HUES6 (cell line): ENCODE data around the gene RREB1.

ENCODE experiments used
- H3K27ac ChIP-seq: 2 replicates; pipeline ENCODE4 v1.7.0; 2013; ENCODE audit warnings: low read depth, mild to moderate bottlenecking, low read length, inconsistent platforms
- H3K27me3 ChIP-seq: 2 replicates; pipeline ENCODE4 v1.6.1; 2013; ENCODE audit warnings: low read length; ENCODE audit not compliant: control insufficient read depth, insufficient read depth
- H3K36me3 ChIP-seq: 2 replicates; pipeline ENCODE4 v1.6.1; 2013; ENCODE audit warnings: low read length; ENCODE audit not compliant: control insufficient read depth, insufficient read depth
- H3K4me1 ChIP-seq: 2 replicates; pipeline ENCODE4 v1.6.1; 2013; ENCODE audit warnings: low read length; ENCODE audit not compliant: control insufficient read depth, insufficient read depth
- H3K4me3 ChIP-seq: 2 replicates; pipeline ENCODE4 v1.5.1; 2013; ENCODE audit warnings: low read depth, low read length
- H3K9ac ChIP-seq: one replicate; pipeline ENCODE4 v1.6.1; 2013; ENCODE audit warnings: mild to moderate bottlenecking, low read length
- H3K9me3 ChIP-seq: 2 replicates; pipeline ENCODE4 v1.6.1; 2013; ENCODE audit warnings: low read depth, low read length; ENCODE audit not compliant: control insufficient read depth, insufficient read depth

RREB1 gene

GRCh38 chr6:7112171-7112570, 4.4 kb downstream of the RREB1 start:
- H3K4me1 ChIP-seq: peaks cover 62% of the 10 kb centered on the region
- peaks cover 4% of the 10 kb centered on the region; the same call in 1 of the 2 replicates for H3K27me3 ChIP-seq
- H3K27ac ChIP-seq: no peak overlapping the region
- no peak overlapping the region for H3K9ac ChIP-seq
- no peaks in the 10 kb centered on the region for H3K36me3 ChIP-seq
- no peaks in the 10 kb centered on the region for H3K9me3 ChIP-seq
- H3K4me3 ChIP-seq: peak overlapping the region; percentile 46

GRCh38 chr6:7112741-7113313, 5.1 kb downstream of the RREB1 start:
- peaks cover 62% of the 10 kb centered on the region for H3K4me1 ChIP-seq
- peak overlapping the region; percentile 45 for H3K9ac ChIP-seq

DNA sequence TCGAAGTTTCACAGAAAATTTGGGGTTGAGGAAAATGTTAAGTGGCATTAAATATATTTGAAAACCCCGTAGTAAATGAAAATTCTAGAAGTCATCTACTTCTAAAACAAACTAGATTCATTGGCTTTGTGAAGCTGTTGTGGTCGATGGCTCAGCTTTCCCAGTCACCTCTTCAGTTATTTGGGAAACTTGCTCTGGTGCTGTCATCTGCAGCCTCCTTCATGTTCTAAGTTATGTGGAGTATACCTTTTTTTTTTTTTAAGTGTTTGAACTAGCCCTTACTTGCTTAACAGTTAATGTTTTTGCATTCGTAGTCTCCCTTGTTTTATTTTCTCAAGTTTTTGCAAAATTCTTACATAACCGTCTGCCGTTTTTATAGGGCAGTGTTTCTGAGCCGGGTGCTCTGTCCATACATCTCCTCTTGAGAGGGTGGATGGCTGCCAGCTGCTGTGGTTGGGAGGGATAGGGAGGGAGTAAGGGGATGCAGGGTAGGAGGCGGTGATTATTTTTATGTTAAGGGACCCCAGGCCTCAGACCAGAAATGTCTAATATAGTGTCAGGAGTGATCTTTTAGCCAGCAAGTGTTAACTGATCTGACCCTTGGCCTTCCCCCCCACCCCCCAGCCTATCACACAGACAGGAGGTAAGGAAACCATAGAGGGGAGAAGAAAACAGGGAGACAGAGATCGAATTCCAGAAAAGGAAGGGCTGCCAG, 7.1 kb downstream of the RREB1 start:
- peaks cover 67% of the 10 kb centered on the region for H3K4me1 ChIP-seq
- no peak overlapping the region for H3K27ac ChIP-seq
- peaks cover 4% of the 10 kb centered on the region; the same call in 1 of the 2 replicates for H3K27me3 ChIP-seq
- H3K9me3 ChIP-seq: no peaks in the 10 kb centered on the region
- H3K4me3 ChIP-seq: no peak overlapping the region
- H3K9ac ChIP-seq: no peak overlapping the region
- H3K36me3 ChIP-seq: no peaks in the 10 kb centered on the region

More at GRCh38 chr6:7112741-7113313, 5.1 kb downstream of the RREB1 start:
- Histone ChIP-seq H3K4me3 (peak overlapping the region; percentile 46), H3K27ac (no peak overlapping the region), H3K36me3 (no peaks in the 10 kb centered on the region), H3K27me3 (peaks cover 4% of the 10 kb centered on the region; the same call in 1 of the 2 replicates), H3K9me3 (no peaks in the 10 kb centered on the region)

GRCh38 chr6:7115543-7116231, 7.9 kb downstream of the RREB1 start:
- H3K9me3 ChIP-seq: no peaks in the 10 kb centered on the region
- H3K27ac ChIP-seq: no peak overlapping the region
- peaks cover 59% of the 10 kb centered on the region for H3K4me1 ChIP-seq
- no peak overlapping the region for H3K4me3 ChIP-seq
- H3K36me3 ChIP-seq: no peaks in the 10 kb centered on the region
- no peak overlapping the region for H3K9ac ChIP-seq
- H3K27me3 ChIP-seq: peaks cover 4% of the 10 kb centered on the region; the same call in 1 of the 2 replicates

DNA sequence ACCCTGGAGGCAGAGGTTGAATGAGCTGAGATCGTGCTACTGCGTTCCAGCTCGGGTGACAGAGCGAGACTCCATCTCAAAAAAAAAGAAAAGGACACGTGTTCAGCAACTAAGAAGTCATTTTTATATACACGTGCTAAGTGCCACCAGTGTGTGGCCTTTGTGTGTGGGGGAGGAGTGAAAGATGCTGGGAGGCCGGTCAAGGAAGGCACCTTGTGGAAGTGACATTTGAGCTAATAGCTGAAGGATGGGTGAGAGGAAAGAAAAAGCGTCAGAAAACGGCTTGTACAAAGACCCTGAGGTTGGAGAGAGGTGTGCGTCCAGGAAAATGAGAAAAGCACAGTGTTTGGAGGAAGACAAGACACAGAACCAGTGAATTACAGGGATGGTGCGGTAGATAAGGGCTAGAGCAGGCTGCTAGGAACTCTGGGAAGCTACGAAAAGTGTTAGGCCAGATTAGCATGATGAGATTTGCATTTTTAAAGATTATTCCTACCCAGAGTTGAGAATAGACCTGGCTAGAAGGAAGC, 11.6 kb downstream of the RREB1 start:
- Histone ChIP-seq H3K9me3 (no peaks in the 10 kb centered on the region), H3K27ac (no peak overlapping the region), H3K4me3 (no peak overlapping the region), H3K36me3 (no peaks in the 10 kb centered on the region), H3K9ac (no peak overlapping the region), H3K27me3 (no peaks in the 10 kb centered on the region), H3K4me1 (peaks cover 28% of the 10 kb centered on the region)

DNA sequence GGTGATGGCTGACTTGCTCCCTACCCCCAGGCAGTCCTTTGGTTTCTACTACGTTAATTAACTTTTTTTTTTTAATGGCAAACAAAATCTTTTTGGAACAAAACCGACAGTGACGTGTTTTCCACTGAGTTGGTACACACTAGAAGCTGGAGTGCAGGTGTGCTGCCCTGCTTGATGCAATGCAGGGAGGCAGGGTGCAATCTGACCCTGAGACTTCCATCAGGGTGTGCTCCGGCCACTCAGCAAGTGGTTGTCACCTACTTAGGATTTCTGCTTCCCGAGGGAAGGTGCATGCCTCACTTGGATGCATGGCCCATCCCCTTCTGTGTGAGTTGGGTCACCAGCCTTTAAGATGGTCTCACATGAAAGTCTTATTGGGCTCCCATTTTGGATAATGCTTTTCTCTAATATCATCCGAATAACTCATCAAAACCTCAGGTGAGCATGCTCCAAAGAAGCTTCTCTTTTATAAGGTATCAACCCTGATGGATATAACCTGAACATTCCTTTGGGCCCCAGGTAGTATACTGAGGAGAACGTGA, 14.0 kb downstream of the RREB1 start:
- Histone ChIP-seq H3K27me3 (no peaks in the 10 kb centered on the region), H3K9ac (no peak overlapping the region), H3K4me3 (no peak overlapping the region), H3K27ac (no peak overlapping the region), H3K36me3 (no peaks in the 10 kb centered on the region), H3K9me3 (no peaks in the 10 kb centered on the region), H3K4me1 (peaks cover 17% of the 10 kb centered on the region)

- H3K27me3 ChIP-seq: no peaks in the 10 kb centered on the region
- H3K36me3 ChIP-seq: no peaks in the 10 kb centered on the region
- no peak overlapping the region for H3K9ac ChIP-seq
These were observed 14.9 kb downstream of the RREB1 start for GRCh38 chr6:7122684-7123083.

GRCh38 chr6:7124114-7124513, 16.4 kb downstream of the RREB1 start:
- Histone ChIP-seq H3K36me3 (no peaks in the 10 kb centered on the region), H3K9me3 (no peaks in the 10 kb centered on the region), H3K4me3 (no peak overlapping the region), H3K27me3 (no peaks in the 10 kb centered on the region), H3K9ac (no peak overlapping the region), H3K4me1 (peaks cover 16% of the 10 kb centered on the region), H3K27ac (no peak overlapping the region)

More at GRCh38 chr6:7122684-7123083, 14.9 kb downstream of the RREB1 start:
- H3K4me3 ChIP-seq: no peak overlapping the region
- H3K4me1 ChIP-seq: peaks cover 17% of the 10 kb centered on the region
- H3K9me3 ChIP-seq: no peaks in the 10 kb centered on the region
- H3K27ac ChIP-seq: no peak overlapping the region

DNA sequence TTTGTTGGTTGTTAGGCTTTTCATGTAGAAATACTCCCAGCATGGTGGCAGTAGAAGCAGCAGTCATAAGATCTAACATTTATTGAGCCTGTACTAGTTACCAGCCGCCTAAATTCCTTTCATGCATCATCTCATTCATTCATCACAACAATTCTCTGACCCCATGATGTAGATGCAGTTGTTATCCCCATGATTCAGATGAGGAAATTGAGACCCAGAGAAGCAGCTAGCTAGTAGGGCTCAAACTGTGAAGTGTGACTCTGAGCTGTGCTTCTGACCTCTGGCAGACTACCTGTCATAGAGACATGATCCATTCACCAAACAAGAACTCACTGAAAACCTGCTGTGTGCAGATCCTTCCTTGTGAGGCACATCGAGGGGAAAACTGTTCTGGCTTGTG, 16.9 kb downstream of the RREB1 start:
- H3K9ac ChIP-seq: no peak overlapping the region
- H3K27me3 ChIP-seq: no peaks in the 10 kb centered on the region
- no peak overlapping the region for H3K27ac ChIP-seq

GRCh38 chr6:7125290-7125689, 17.5 kb downstream of the RREB1 start:
- Histone ChIP-seq H3K4me3 (no peak overlapping the region), H3K27ac (no peak overlapping the region), H3K36me3 (no peaks in the 10 kb centered on the region)

More for the DNA sequence above, 16.9 kb downstream of the RREB1 start:
- Histone ChIP-seq H3K36me3 (no peaks in the 10 kb centered on the region), H3K9me3 (no peaks in the 10 kb centered on the region), H3K4me3 (no peak overlapping the region), H3K4me1 (peaks cover 15% of the 10 kb centered on the region)

More at GRCh38 chr6:7125290-7125689, 17.5 kb downstream of the RREB1 start:
- H3K9ac ChIP-seq: no peak overlapping the region
- H3K4me1 ChIP-seq: peaks cover 14% of the 10 kb centered on the region
- H3K27me3 ChIP-seq: no peaks in the 10 kb centered on the region
- H3K9me3 ChIP-seq: no peaks in the 10 kb centered on the region
